IPS-NIHi11 (cell line): Measurements from ENCODE around the gene GMPR.

Experiments used
- DNase-seq: peaks from one replicate; pipeline ENCODE4 v3.0.0; 2012; ENCODE audit warnings: mixed read lengths, low spot score

The GMPR gene

DNA sequence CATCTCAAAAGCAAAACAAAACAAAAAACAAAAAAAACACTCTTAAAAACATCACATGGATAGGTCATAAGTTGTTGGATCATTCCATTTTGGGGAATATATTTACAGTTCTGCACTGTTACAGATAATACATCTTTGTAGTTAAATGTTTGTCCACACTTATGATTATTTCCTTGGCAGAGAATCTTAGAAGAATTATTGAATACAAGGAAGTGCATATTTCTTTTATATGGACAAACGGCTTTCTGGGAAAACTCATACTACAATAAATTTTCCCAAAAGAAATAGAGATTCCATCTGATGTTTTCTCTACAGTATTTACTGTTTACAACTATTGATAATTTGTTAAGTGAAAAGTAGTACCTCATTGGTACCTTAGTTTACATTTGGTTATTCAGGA lies 33.8 kb downstream of the GMPR start:
- no peak for DNase-seq

GRCh38 chr6:16273256-16273655 lies 34.9 kb downstream of the GMPR start:
- no peak for DNase-seq

DNA sequence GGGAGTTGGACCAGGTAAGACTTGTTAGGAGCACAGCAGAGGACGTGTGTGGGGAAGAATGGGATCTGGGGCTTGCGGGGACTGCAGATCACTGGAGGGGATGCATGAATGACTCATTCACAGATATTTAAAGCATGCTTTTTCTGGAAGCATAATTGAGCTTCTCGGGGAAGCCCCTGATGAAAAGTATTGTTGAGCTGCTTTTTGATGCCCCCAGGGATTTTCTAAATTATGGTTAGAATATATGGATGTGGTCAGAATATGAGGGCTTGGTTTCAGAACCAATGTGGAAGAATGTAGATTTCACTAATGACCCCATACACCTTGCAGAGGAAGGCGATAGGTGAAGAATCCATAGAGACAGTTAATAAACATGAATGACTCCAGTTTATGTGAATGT lies 36.1 kb downstream of the GMPR start:
- DNase-seq = no peak

GRCh38 chr6:16274885-16275589 lies 36.6 kb downstream of the GMPR start:
- DNase-seq = no peak

GRCh38 chr6:16277101-16277981 lies 39.0 kb downstream of the GMPR start:
- peak; percentile 83 for DNase-seq

GRCh38 chr6:16278048-16278724 lies 39.8 kb downstream of the GMPR start:
- no peak for DNase-seq

GRCh38 chr6:16278750-16279149 lies 40.4 kb downstream of the GMPR start:
- DNase-seq = no peak

GRCh38 chr6:16279243-16279642 lies 40.9 kb downstream of the GMPR start:
- DNase-seq = no peak

DNA sequence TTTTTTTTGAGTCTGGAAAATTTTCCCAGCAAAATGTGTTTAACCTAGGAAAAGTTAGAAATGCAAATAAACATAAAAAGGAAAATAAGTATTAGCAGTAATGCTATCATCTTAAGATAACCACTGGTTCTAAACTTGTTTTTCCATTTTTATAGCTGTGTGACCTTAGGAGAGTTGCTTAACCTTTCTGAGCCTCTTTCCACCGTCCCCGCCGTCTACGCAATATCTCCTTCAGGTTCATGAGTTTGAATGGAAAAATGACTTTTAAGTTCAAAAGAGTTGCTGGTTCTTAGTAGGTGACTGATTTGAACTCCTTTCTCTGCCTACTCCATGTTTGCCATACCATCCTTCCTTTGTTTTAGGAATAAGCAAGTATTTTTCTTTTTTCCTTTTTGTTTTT lies 44.0 kb downstream of the GMPR start:
- no peak for DNase-seq

DNA sequence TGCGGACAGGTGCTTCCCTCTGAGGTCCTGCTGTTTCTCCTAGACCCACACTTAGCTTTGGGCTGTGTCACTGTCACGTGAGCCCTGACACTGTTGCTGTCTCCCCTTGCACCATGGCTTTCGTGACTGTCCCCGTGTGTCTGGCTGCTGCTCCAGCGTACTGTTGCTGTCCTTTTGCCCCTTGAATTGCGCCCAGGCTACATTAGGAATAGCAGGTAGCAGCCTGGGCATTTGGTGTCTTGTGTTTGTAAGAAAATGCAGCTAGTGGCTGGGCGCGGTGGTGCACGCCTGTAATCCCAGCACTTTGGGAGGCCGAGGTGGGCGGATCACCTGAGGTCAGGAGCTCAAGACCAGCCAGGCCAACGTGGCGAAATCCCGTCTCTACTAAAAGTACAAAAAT lies 46.1 kb downstream of the GMPR start:
- no peak for DNase-seq

- DNase-seq = no peak
Observed at GRCh38 chr6:16285467-16286150, 47.2 kb downstream of the GMPR start.

DNA sequence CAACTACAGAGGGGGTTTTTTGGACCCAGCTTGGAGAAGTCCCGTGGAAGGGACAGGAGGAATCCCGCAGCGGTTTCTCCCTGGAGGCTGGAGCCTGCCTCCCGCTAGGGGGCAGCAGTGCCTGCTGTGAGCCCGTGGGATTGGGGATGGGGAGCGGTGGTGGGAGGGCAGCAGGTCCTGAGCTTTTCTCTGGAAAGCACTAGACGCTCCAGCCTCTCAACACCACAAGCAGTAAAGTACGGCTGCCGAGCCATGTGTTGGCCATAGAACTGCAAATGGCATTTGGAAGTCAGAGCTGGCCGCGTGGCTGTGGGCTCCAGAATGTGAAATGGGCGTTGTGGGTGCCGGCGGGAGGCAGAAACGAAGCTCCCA lies 47.8 kb downstream of the GMPR start:
- DNase-seq = peak; percentile 85

- no peak for DNase-seq
Observed at GRCh38 chr6:16288163-16288562, 49.8 kb downstream of the GMPR start.

- no peak for DNase-seq
Observed at GRCh38 chr6:16291739-16292138, 53.4 kb downstream of the GMPR start.

DNA sequence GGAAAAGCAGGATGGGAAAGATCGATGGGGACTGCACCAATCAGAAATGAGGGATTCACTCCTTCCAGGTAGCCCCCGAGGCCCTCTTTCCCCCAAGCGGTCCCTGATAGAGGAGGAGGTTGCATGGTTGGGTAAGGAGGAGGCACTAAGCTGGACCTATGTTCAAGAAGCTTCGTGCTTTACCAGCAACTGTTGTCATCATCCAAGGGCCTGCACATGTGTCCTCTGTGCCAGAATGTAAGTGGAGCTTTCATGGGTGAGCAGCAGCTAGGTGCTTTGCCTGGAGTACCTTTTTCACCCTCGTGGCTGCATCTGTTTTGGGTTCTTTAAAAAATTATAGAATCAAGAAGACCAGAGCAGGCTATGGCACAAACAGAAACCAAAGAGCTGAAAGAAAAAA lies 54.0 kb downstream of the GMPR start:
- DNase-seq = no peak

GRCh38 chr6:16292942-16293341 lies 54.6 kb downstream of the GMPR start:
- no peak for DNase-seq

DNA sequence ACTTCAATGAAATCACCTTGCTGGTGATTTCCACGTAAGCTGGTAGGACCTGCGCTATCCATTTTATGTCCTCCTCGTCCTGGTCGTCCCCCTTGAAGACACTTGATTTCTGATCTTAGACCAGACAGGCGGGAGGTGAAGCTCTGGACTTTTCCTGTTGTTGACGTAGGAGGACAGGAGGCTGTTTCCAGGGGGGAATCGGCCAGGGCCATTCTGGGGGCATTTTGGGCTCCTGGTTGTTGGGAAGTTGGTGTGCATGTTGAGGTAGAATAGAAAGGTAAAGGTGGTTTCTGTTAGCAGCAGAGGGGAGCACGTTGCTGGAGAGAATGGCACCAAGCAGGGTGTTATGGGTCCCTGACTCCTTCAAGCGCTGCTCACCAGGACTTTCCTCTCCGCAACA lies 56.0 kb downstream of the GMPR start:
- no peak for DNase-seq

GRCh38 chr6:16295060-16295459 lies 56.7 kb downstream of the GMPR start:
- no peak for DNase-seq

GRCh38 chr6:16295471-16295870 lies 57.1 kb downstream of the GMPR start:
- DNase-seq = no peak

GRCh38 chr6:16296061-16296670 lies 57.8 kb downstream of the GMPR start:
- no peak for DNase-seq

GRCh38 chr6:16299861-16300260 lies 61.5 kb downstream of the GMPR start:
- no peak for DNase-seq

- no peak for DNase-seq
Observed at GRCh38 chr6:16301511-16301910, 63.1 kb downstream of the GMPR start.
